CD4-positive, CD25-positive, alpha-beta regulatory T cell (primary cell): ENCODE results near the gene NOP53. TPM values are rescaled to one million over a fixed set of nuclear protein-coding genes. Genes with fewer than 3 reads are reported as not detected.
A peak's percentile ranks its signal among the peaks of the same experiment; 100 is the strongest.
"Not testable (repeated sequence)": the region's sequence is repeated elsewhere in the genome, so short reads cannot be mapped to it uniquely, and the experiment has no call there.

Experiments used
- ATAC-seq, 2 donors: fragments of 150-1000 bp; cut with Tn5 transposase; one replicate each; pipeline ENCODE4 v1.10.0; 2021; ENCODE audit warnings: low read depth in 2 of 2, moderate number of reproducible peaks in 2 of 2, moderate library complexity in 1 of 2
- DNase-seq, 3 donors: peaks; one replicate each; pipeline versions ENCODE4 v3.0.0 to v3.0.0-alpha.2; 2012 to 2022; ENCODE audit warnings: mixed read lengths in 1 of 3
- H3K27ac ChIP-seq: one replicate; pipeline ENCODE4 v1.7.0; 2013; ENCODE audit warnings: mild to moderate bottlenecking, low read length; ENCODE audit not compliant: insufficient read depth, poor library complexity, severe bottlenecking
- H3K27me3 ChIP-seq: one replicate; pipeline ENCODE4 v1.7.0; 2013; ENCODE audit warnings: low read length; ENCODE audit not compliant: control insufficient read depth, insufficient read depth
- H3K36me3 ChIP-seq: one replicate; pipeline ENCODE4 v1.7.0; 2013; ENCODE audit warnings: mild to moderate bottlenecking, low read length, moderate library complexity; ENCODE audit not compliant: control insufficient read depth, insufficient read depth
- H3K4me1 ChIP-seq: 2 replicates; pipeline ENCODE4 v1.7.0; 2013; ENCODE audit warnings: mild to moderate bottlenecking, low read length; ENCODE audit not compliant: insufficient read depth, control insufficient read depth, poor library complexity, severe bottlenecking
- H3K4me3 ChIP-seq: one replicate; pipeline ENCODE4 v1.7.0; 2013; ENCODE audit warnings: low read depth, mild to moderate bottlenecking, low read length, moderate library complexity
- H3K9me3 ChIP-seq, 2 experiments: 1 replicate in 1 of 2; 2 replicates in 1 of 2; pipeline ENCODE4 v1.7.0; 2013; ENCODE audit warnings: low read length in 2 of 2, mild to moderate bottlenecking in 1 of 2, moderate library complexity in 1 of 2; ENCODE audit not compliant: control insufficient read depth in 2 of 2
- H3K27ac Mint-ChIP-seq, 3 donors: one replicate each; pipeline ENCODE4 v1.8.0; 2020 to 2022; ENCODE audit warnings: mild to moderate bottlenecking in 3 of 3, mixed read lengths in 3 of 3, moderate library complexity in 2 of 3
- H3K27me3 Mint-ChIP-seq: one replicate; pipeline ENCODE4 v1.8.0; 2022; ENCODE audit warnings: mild to moderate bottlenecking, mixed read lengths
- H3K36me3 Mint-ChIP-seq: one replicate; pipeline ENCODE4 v1.8.0; 2020; ENCODE audit warnings: mixed read lengths
- H3K4me1 Mint-ChIP-seq, 4 donors: one replicate each; pipeline ENCODE4 v1.8.0; 2020 to 2022; ENCODE audit warnings: mixed read lengths in 4 of 4, mild to moderate bottlenecking in 1 of 4
- H3K4me3 Mint-ChIP-seq, 4 donors: one replicate each; pipeline ENCODE4 v1.8.0; 2020 to 2022; ENCODE audit warnings: mild to moderate bottlenecking in 4 of 4, mixed read lengths in 4 of 4, moderate library complexity in 3 of 4
- H3K9me3 Mint-ChIP-seq, 7 donors: one replicate each; pipeline ENCODE4 v1.8.0; 2020 to 2022; ENCODE audit warnings: mixed read lengths in 7 of 7, mild to moderate bottlenecking in 3 of 7, moderate library complexity in 2 of 7
- polyA plus RNA-seq, 4 donors: library from polyadenylated mRNA; unstranded; fragments of 300-500 nt; fragmentation: Illumina TruSeq; gene quantifications; one replicate each; pipeline ENCODE4 v1.2.3, GENCODE V29; 2021
- total RNA-seq: library from RNA; stranded (reverse); gene quantifications from one replicate; pipeline ENCODE4 v1.2.3, GENCODE V29; 2022

NOP53 gene
- total and polyA plus RNA-seq, 5 donors from 2014 or later, result 168 to 701 (median 240) TPM

DNA sequence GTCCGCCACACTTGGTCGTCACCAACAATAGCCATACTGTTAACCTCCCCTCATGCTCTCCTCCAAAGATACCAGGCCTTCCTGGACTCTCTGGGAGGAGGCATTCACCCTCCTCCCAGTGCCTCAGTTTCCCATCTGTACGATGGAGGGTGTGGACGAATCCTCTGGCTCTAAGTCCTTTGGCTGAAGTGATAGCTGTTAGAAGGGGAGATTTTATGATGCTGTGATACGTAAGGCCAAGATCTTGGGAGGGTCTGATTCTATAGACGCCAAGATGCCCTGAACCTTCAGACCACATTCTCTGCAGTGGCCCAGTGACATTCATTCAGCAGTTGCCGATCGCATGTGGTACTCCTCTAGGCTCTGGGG lies 14.8 kb upstream of the NOP53 start:
- Histone ChIP-seq H3K27me3 (peaks cover 4% of the 10 kb centered on the region), H3K4me3 (no peak overlapping the region), H3K9me3 (no peaks in the 10 kb centered on the region), H3K4me1 (peaks cover 14% of the 10 kb centered on the region), H3K36me3 (no peaks in the 10 kb centered on the region), H3K27ac (no peak overlapping the region)
- DNase-seq, result no peak
- Mint-ChIP-seq H3K4me3 (peak overlapping the region in 1 of 4 donors; percentile 61), H3K27ac (no peak overlapping the region), H3K9me3 (peaks cover 0 to 3% (median 0%) of the 10 kb centered on the region in 7 donors), H3K4me1 (peaks cover 0 to 21% (median 9%) of the 10 kb centered on the region in 4 donors), H3K36me3 (no peaks in the 10 kb centered on the region), H3K27me3 (peaks cover 53% of the 10 kb centered on the region)
- ATAC-seq, result no peak

DNA sequence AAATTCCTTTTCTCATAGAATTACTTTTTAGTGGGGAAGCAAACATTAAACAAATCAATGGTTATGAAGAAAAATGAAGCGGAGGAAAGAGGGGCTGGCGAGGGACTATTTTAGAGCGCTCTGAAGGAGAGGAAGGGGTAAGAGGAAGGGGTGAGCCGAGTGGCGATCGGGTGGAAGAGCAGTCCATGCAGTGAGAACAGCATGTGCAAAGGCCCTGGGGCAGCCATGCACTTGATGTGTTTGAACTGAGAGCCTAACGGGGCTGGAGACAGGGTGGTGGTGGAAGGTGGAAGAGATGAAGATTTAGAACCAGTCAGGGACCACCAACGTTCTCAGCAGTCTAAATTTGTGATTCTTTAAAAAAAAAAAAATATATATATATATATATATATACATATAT lies 14.4 kb upstream of the NOP53 start:
- peaks cover 4% of the 10 kb centered on the region for H3K27me3 ChIP-seq
- DNase-seq (no peak), ATAC-seq (no peak)
- H3K36me3 ChIP-seq, result no peaks in the 10 kb centered on the region
- Mint-ChIP-seq H3K9me3 (peaks cover 0 to 3% (median 0%) of the 10 kb centered on the region in 7 donors), H3K4me1 (peaks cover 0 to 21% (median 9%) of the 10 kb centered on the region in 4 donors), H3K36me3 (no peaks in the 10 kb centered on the region), H3K27me3 (peaks cover 53% of the 10 kb centered on the region), H3K27ac (no peak overlapping the region), H3K4me3 (no peak overlapping the region)
- H3K4me3 ChIP-seq, result no peak overlapping the region
- no peaks in the 10 kb centered on the region for H3K9me3 ChIP-seq
- H3K27ac ChIP-seq, result no peak overlapping the region
- peaks cover 14% of the 10 kb centered on the region for H3K4me1 ChIP-seq

DNA sequence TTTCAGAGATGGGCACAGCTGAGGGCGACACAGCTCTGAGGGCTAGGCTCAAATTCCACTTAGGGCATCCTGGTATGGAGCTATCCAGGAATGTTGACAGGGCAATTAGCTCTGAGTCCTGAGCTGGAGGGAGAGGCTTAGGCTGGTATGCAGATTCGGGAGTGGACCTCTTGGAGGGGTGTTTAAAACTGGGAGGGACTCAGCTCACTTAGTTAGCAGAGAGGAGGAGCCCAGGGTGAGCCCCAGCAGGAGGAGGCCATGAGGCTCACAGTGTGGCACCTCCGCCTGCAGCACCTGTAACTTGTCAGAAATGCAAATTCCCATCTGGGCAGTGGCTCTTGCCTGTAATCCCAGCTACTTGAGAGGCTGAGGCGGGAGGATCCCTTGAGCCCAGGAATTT lies 10.2 kb upstream of the NOP53 start:
- H3K27ac Mint-ChIP-seq, result no peak overlapping the region
- Histone ChIP-seq H3K9me3 (no peaks in the 10 kb centered on the region), H3K27me3 (no peaks in the 10 kb centered on the region), H3K4me3 (no peak overlapping the region), H3K4me1 (peaks cover 1% of the 10 kb centered on the region), H3K36me3 (no peaks in the 10 kb centered on the region), H3K27ac (no peak overlapping the region)
- H3K9me3 Mint-ChIP-seq, result peaks cover 0 to 3% (median 0%) of the 10 kb centered on the region in 7 donors
- peaks cover 24% of the 10 kb centered on the region for H3K27me3 Mint-ChIP-seq
- DNase-seq (no peak), ATAC-seq (no peak)
- peaks cover 0 to 13% (median 3%) of the 10 kb centered on the region in 4 donors for H3K4me1 Mint-ChIP-seq
- no peak overlapping the region for H3K4me3 Mint-ChIP-seq
- H3K36me3 Mint-ChIP-seq, result no peaks in the 10 kb centered on the region

DNA sequence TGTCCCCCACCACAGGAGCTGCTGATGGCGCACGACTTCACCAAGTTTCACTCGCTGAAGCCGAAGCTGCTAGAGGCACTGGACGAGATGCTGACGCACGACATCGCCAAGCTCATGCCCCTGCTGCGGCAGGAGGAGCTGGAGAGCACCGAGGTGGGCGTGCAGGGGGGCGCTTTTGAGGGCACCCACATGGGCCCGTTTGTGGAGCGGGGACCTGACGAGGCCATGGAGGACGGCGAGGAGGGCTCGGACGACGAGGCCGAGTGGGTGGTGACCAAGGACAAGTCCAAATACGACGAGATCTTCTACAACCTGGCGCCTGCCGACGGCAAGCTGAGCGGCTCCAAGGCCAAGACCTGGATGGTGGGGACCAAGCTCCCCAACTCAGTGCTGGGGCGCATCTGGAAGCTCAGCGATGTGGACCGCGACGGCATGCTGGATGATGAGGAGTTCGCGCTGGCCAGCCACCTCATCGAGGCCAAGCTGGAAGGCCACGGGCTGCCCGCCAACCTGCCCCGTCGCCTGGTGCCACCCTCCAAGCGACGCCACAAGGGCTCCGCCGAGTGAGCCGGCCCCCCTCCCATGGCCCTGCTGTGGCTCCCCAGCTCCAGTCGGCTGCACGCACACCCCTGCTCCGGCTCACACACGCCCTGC lies 4.4 kb upstream of the NOP53 start:
- no peak overlapping the region for H3K4me3 Mint-ChIP-seq
- ATAC-seq (no peak), DNase-seq (no peak)
- Histone ChIP-seq H3K27ac (no peak overlapping the region), H3K36me3 (no peaks in the 10 kb centered on the region), H3K4me1 (peaks cover 21% of the 10 kb centered on the region), H3K27me3 (no peaks in the 10 kb centered on the region), H3K4me3 (no peak overlapping the region), H3K9me3 (no peaks in the 10 kb centered on the region)
- peaks cover 0 to 18% (median 11%) of the 10 kb centered on the region in 4 donors for H3K4me1 Mint-ChIP-seq
- no peak overlapping the region for H3K27ac Mint-ChIP-seq
- H3K36me3 Mint-ChIP-seq, result no peaks in the 10 kb centered on the region
- H3K9me3 Mint-ChIP-seq, result no peaks in the 10 kb centered on the region
- no peaks in the 10 kb centered on the region for H3K27me3 Mint-ChIP-seq

DNA sequence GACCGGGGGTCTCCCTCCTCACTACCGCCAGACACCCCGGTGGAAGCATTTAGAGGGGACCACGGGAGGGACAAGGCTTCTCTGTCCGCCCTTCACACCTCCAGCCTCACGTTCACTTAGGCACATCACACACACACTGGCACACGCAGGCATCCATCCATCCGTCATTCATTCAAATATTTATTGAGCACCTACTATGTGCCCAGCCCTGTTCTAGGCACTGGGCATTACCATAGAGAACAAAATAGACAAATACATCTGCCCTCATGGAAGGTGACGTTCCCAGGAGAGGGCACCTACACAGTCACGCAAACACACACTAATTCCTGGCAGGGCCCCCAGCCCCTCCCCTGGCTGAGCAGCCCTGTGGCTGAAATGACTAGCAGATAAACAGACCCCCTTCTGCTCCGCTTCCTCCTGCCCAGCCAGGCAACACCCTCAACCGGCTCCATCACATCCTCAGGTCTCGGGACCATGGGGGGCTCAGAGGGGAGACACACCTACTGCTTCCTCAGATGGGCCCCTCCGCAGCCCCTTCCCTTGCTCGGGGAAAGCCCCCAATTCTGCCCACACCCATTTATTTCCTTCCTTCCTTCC lies 3.7 kb upstream of the NOP53 start:
- Mint-ChIP-seq H3K27ac (no peak overlapping the region), H3K4me1 (peaks cover 0 to 21% (median 11%) of the 10 kb centered on the region in 4 donors), H3K4me3 (peak overlapping the region in 3 of 4 donors; percentile 48 to 63 (median 55)), H3K27me3 (no peaks in the 10 kb centered on the region), H3K36me3 (no peaks in the 10 kb centered on the region), H3K9me3 (no peaks in the 10 kb centered on the region)
- H3K36me3 ChIP-seq, result peaks cover under 1% of the 10 kb centered on the region
- H3K27ac ChIP-seq, result no peak overlapping the region
- peaks cover 28% of the 10 kb centered on the region for H3K4me1 ChIP-seq
- no peaks in the 10 kb centered on the region for H3K9me3 ChIP-seq
- no peaks in the 10 kb centered on the region for H3K27me3 ChIP-seq
- no peak for DNase-seq
- H3K4me3 ChIP-seq, result no peak overlapping the region
- ATAC-seq, result no peak

DNA sequence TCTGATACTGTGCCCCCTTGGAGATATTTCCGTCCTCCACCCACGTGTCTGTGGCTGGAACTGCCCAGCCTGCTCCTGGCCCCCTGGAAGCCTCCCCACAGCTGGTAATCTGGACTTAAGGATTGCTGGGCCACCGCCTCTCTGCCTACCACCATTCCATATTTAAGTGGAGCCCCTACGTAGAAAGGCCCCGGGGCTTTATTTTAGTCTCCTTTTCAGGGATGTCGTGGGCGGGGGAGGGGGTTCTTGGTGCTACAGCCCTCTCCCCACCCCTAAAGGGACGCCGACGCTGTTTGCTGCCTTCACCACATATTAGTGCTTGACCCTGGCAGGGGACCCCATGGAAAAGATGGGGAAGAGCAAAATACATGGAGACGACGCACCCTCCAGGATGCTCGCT lies 2.7 kb upstream of the NOP53 start:
- no peak for ATAC-seq
- H3K4me1 Mint-ChIP-seq, result peaks cover 0 to 28% (median 16%) of the 10 kb centered on the region in 4 donors
- H3K27ac Mint-ChIP-seq, result no peak overlapping the region
- no peaks in the 10 kb centered on the region for H3K27me3 Mint-ChIP-seq
- no peak for DNase-seq
- H3K27ac ChIP-seq, result peak overlapping the region; percentile 5
- H3K27me3 ChIP-seq, result no peaks in the 10 kb centered on the region
- no peaks in the 10 kb centered on the region for H3K36me3 Mint-ChIP-seq
- H3K4me1 ChIP-seq, result peaks cover 37% of the 10 kb centered on the region
- H3K4me3 Mint-ChIP-seq, result peak overlapping the region; percentile 16 to 63 (median 46)
- H3K9me3 ChIP-seq, result no peaks in the 10 kb centered on the region
- no peak overlapping the region for H3K4me3 ChIP-seq
- H3K9me3 Mint-ChIP-seq, result no peaks in the 10 kb centered on the region
- peaks cover 9% of the 10 kb centered on the region for H3K36me3 ChIP-seq

DNA sequence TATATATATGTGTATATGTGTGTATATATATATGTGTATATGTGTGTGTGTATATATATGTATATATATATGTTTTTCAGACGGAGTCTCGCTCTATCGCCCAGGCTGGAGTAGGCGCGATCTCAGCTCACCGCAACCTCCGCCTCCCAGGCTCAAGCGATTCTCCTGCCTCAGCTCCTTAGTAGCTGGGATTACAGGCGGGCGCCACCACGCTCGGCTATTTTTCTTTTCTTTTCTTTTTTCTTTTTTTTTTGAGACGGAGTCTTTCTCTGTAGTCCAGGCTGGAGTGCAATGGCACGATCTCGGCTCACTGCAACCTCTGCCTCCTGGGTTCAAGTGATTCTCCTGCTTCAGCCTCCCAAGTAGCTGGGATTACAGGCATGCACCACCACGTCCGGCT lies 783 bp downstream of the NOP53 start:
- peaks cover 49% of the 10 kb centered on the region for H3K4me1 ChIP-seq
- H3K27me3 ChIP-seq, H3K36me3 Mint-ChIP-seq, H3K9me3 ChIP-seq, ATAC-seq, DNase-seq, H3K27me3 Mint-ChIP-seq, H3K9me3 Mint-ChIP-seq: not testable (repeated sequence)
- H3K4me3 Mint-ChIP-seq, result peak overlapping the region; percentile 95 to 100 (median 96)
- H3K27ac ChIP-seq, result peak overlapping the region; percentile 98
- peak overlapping the region; percentile 79 to 100 (median 100) for H3K27ac Mint-ChIP-seq
- peaks cover 42% of the 10 kb centered on the region for H3K36me3 ChIP-seq
- H3K4me3 ChIP-seq, result peak overlapping the region; percentile 82
- peaks cover 5 to 46% (median 26%) of the 10 kb centered on the region in 4 donors for H3K4me1 Mint-ChIP-seq

DNA sequence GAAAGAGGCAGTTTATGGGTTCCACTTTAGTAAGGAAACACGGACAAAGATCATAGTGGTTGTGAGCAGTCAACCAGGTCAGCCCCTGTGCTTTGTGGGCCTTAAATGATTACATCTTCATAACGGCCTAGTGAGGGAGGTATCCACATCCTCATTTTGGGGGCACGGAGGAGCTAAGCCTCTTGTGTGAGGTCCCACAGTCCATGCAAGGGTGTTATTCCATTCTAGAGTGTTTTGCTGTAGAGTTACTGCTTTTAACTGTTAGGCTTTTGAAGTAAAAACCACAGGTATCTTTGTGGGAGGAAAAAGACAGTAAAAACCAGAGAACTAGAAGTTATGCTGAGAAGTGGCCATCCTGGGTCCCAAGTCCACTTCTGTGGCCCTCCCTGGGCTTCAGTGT lies 4.0 kb downstream of the NOP53 start:
- H3K27me3 Mint-ChIP-seq, result no peaks in the 10 kb centered on the region
- Histone ChIP-seq H3K27me3 (no peaks in the 10 kb centered on the region), H3K4me1 (peaks cover 36% of the 10 kb centered on the region), H3K27ac (no peak overlapping the region), H3K9me3 (no peaks in the 10 kb centered on the region), H3K4me3 (no peak overlapping the region), H3K36me3 (peaks cover 71% of the 10 kb centered on the region)
- ATAC-seq (no peak), DNase-seq (no peak)
- peaks cover 5 to 50% (median 23%) of the 10 kb centered on the region in 4 donors for H3K4me1 Mint-ChIP-seq
- no peaks in the 10 kb centered on the region for H3K9me3 Mint-ChIP-seq
- H3K27ac Mint-ChIP-seq, result peak overlapping the region in 1 of 3 donors; percentile 51
- H3K36me3 Mint-ChIP-seq, result peaks cover 19% of the 10 kb centered on the region
- H3K4me3 Mint-ChIP-seq, result peak overlapping the region in 2 of 4 donors; percentile 42 to 85
